Measurements from ENCODE around the gene E4F1.
A peak's percentile ranks its signal among the peaks of the same experiment; 100 is the strongest.

The E4F1 gene

GRCh38 chr16:2223221-2223941 lies at the start of gene E4F1:
TSS of gene E4F1 (plus strand) at chr16:2223591. CDS start at chr16:2223614, 23 bp downstream.
- DNase-seq: peak; percentile 91

GRCh38 chr16:2173916-2174315 lies 49.5 kb upstream of the E4F1 start:
- DNase-seq: no peak

- DNase-seq: no peak
Observed at GRCh38 chr16:2174396-2175131, 48.8 kb upstream of the E4F1 start.

- no peak for DNase-seq
Observed at GRCh38 chr16:2175454-2175853, 47.9 kb upstream of the E4F1 start.

- DNase-seq: no peak
Observed at GRCh38 chr16:2176047-2176446, 47.3 kb upstream of the E4F1 start.

- DNase-seq: no peak
Observed at GRCh38 chr16:2177101-2177500, 46.3 kb upstream of the E4F1 start.

- DNase-seq: no peak
Observed at GRCh38 chr16:2177561-2177960, 45.8 kb upstream of the E4F1 start.

- no peak for DNase-seq
Observed at GRCh38 chr16:2178321-2179106, 44.9 kb upstream of the E4F1 start.

GRCh38 chr16:2179107-2179501 lies 44.3 kb upstream of the E4F1 start:
- no peak for DNase-seq

GRCh38 chr16:2179576-2179975 lies 43.8 kb upstream of the E4F1 start:
- no peak for DNase-seq

GRCh38 chr16:2180461-2180860 lies 42.9 kb upstream of the E4F1 start:
- no peak for DNase-seq

- DNase-seq: no peak
Observed at GRCh38 chr16:2180962-2181923, 42.1 kb upstream of the E4F1 start.

GRCh38 chr16:2181952-2182351 lies 41.4 kb upstream of the E4F1 start:
- no peak for DNase-seq

GRCh38 chr16:2183671-2184070 lies 39.7 kb upstream of the E4F1 start:
- no peak for DNase-seq

GRCh38 chr16:2184346-2184745 lies 39.0 kb upstream of the E4F1 start:
- DNase-seq: no peak

- no peak for DNase-seq
Observed at GRCh38 chr16:2184962-2185361, 38.4 kb upstream of the E4F1 start.

GRCh38 chr16:2186064-2186463 lies 37.3 kb upstream of the E4F1 start:
- DNase-seq: no peak

GRCh38 chr16:2186505-2186904 lies 36.9 kb upstream of the E4F1 start:
- DNase-seq: no peak

- DNase-seq: no peak
Observed at GRCh38 chr16:2187212-2187611, 36.2 kb upstream of the E4F1 start.

GRCh38 chr16:2188395-2188794 lies 35.0 kb upstream of the E4F1 start:
- no peak for DNase-seq

- DNase-seq: no peak
Observed at GRCh38 chr16:2189252-2189893, 34.0 kb upstream of the E4F1 start.
